Measurements from ENCODE around the gene AMER1. TPM values are rescaled to one million over a fixed set of nuclear protein-coding genes. Genes with fewer than 3 reads are reported as not detected.

The AMER1 gene
- total RNA-seq, 4 donors from 2014 or later, result 1.6 to 8.2 (median 5.3) TPM

DNA sequence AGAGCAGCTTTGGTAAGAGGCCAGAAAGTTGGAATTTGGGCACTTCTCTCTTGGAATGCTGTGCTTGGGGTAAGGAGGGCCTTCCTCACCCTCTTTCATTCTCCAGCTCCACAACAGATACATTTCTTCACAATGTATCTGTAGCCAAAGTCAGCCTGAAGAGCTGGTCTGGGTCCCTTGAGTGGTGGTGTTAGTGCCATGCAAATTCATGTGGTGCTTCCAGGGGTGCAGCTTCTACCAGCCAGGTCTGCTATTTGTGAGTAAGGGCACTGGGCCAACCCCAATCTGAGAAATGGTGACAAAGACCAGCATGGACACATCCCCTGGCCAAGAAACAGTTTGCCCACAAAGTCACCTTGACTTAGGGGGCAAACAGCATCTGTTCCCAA lies 17.8 kb downstream of the AMER1 start:
- H3K36me3 ChIP-seq, result no peaks in the 10 kb centered on the region
- TF ChIP-seq POLR2AphosphoS5 (IDR thresholded peaks at IDR 0.05), result no peak
- TF ChIP-seq, protein P1, sequence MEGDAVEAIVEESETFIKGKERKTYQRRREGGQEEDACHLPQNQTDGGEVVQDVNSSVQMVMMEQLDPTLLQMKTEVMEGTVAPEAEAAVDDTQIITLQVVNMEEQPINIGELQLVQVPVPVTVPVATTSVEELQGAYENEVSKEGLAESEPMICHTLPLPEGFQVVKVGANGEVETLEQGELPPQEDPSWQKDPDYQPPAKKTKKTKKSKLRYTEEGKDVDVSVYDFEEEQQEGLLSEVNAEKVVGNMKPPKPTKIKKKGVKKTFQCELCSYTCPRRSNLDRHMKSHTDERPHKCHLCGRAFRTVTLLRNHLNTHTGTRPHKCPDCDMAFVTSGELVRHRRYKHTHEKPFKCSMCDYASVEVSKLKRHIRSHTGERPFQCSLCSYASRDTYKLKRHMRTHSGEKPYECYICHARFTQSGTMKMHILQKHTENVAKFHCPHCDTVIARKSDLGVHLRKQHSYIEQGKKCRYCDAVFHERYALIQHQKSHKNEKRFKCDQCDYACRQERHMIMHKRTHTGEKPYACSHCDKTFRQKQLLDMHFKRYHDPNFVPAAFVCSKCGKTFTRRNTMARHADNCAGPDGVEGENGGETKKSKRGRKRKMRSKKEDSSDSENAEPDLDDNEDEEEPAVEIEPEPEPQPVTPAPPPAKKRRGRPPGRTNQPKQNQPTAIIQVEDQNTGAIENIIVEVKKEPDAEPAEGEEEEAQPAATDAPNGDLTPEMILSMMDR (IDR thresholded peaks at IDR 0.05), result no peak
- TF ChIP-seq EP300 (IDR thresholded peaks at IDR 0.05; ENCODE audit: low read depth), result no peak
- no peak for TF ChIP-seq POLR2A (IDR thresholded peaks at IDR 0.05)
- no peaks in the 10 kb centered on the region for H3K27me3 ChIP-seq
- intact Hi-C loops (cut with DNase I; ENCODE audit: low total_unique reads) (no loop called here), in situ Hi-C loops (cut with MboI; ENCODE audit: low pct_ligation_motif_present in 1 of 4, low pct_unique_long_range_greater_than_20kb in 1 of 4, low sequenced_read_pairs in 3 of 4) (no loop called here)
- H3K9me3 ChIP-seq, result no peaks in the 10 kb centered on the region
- no peaks in the 10 kb centered on the region for H3K4me1 ChIP-seq
- no peak for DNase-seq
- H3K4me3 ChIP-seq, result no peak overlapping the region
- no peak overlapping the region for H3K27ac ChIP-seq

DNA sequence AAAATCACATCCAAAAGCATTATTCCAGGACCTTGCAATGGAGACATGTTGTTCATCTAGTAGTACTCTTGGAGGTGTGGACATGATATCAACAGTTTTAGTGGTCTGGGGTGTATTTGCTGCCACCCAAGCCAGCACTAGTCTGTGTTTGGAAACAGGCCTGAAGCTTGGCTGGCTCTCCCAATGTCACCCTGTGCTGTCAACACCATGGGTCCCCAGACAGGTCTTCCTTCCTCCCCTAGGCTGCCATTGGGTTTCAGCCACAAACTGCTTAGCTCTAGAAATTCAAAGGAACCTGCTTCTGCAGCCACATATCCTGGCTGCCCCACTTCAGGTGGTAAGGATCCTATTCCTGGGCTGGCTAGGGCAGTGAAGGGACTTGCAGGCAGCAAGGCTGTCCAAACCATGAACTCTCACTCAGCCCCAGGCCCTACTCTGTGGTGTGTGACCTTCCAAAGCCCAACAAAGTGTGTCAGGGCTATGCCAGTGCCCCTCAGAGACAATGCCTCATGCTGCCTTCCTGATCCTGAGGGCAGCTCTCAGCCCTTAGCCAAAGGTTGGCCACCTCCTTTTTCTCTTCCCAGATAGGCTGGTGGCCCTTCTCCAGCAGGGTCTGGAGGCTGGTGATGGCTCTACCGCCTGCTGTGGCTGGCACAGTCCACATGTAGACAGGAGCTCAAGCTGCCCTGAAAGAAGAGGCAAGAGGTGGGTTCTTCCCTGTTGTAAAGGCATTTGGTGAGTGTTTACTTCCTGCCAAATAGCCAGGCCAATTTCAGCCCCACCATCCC lies 18.3 kb downstream of the AMER1 start:
- no peak for TF ChIP-seq POLR2AphosphoS5 (IDR thresholded peaks at IDR 0.05)
- TF ChIP-seq POLR2A (IDR thresholded peaks at IDR 0.05), result no peak
- TF ChIP-seq, protein P1 (IDR thresholded peaks at IDR 0.05), result no peak
- no peak for TF ChIP-seq EP300 (IDR thresholded peaks at IDR 0.05; ENCODE audit: low read depth)
- no peaks in the 10 kb centered on the region for H3K9me3 ChIP-seq
- 80% methylated on average over 1 of the region's 1 CpG; no CpG with 5 or more reads in 1 of the 2 donors for WGBS, 2 donors (ENCODE audit: low coverage in 1 of 2)
- H3K4me1 ChIP-seq, result no peaks in the 10 kb centered on the region
- intact Hi-C loops (cut with DNase I; ENCODE audit: low total_unique reads), result no loop called here
- in situ Hi-C loops (cut with MboI; ENCODE audit: low pct_ligation_motif_present in 1 of 4, low pct_unique_long_range_greater_than_20kb in 1 of 4, low sequenced_read_pairs in 3 of 4), result no loop called here
- H3K27me3 ChIP-seq, result no peaks in the 10 kb centered on the region
- no peak for DNase-seq
- H3K36me3 ChIP-seq, result no peaks in the 10 kb centered on the region
- H3K27ac ChIP-seq, result no peak overlapping the region
- H3K4me3 ChIP-seq, result no peak overlapping the region

DNA sequence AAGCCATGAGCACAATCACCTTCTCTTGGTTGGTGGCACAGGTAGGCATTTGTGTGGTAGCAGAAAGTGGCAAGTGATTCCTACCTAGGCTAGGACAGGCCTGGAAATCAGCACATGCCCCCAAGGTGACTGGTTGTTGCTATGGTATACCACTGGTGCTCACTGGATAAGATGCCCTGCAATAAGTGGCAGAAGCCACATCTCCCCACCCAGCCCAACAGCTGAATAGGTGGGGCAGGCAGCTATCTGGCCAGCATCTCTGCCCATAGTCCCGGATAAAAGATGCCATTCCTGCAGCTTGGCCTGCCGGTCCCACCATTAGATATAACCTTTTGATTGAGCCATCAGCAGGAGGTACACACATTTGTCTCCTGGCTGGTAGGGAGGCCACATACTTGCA lies 21.1 kb downstream of the AMER1 start:
- TF ChIP-seq EP300 (IDR thresholded peaks at IDR 0.05; ENCODE audit: low read depth) (no peak), POLR2AphosphoS5 (IDR thresholded peaks at IDR 0.05) (no peak), POLR2A (IDR thresholded peaks at IDR 0.05) (no peak)
- TF ChIP-seq, protein P1 (IDR thresholded peaks at IDR 0.05), result no peak
- H3K27me3 ChIP-seq, result no peaks in the 10 kb centered on the region
- 100% methylated on average over 2 of the region's 2 CpGs; no CpG with 5 or more reads in 1 of the 2 donors for WGBS, 2 donors (ENCODE audit: low coverage in 1 of 2)
- intact Hi-C loops (cut with DNase I; ENCODE audit: low total_unique reads), result no loop called here
- H3K36me3 ChIP-seq, result no peaks in the 10 kb centered on the region
- H3K4me1 ChIP-seq, result no peaks in the 10 kb centered on the region
- DNase-seq, result no peak
- H3K27ac ChIP-seq, result no peak overlapping the region
- no peaks in the 10 kb centered on the region for H3K9me3 ChIP-seq
- H3K4me3 ChIP-seq, result no peak overlapping the region
- in situ Hi-C loops (cut with MboI; ENCODE audit: low pct_ligation_motif_present in 1 of 4, low pct_unique_long_range_greater_than_20kb in 1 of 4, low sequenced_read_pairs in 3 of 4), result no loop called here

DNA sequence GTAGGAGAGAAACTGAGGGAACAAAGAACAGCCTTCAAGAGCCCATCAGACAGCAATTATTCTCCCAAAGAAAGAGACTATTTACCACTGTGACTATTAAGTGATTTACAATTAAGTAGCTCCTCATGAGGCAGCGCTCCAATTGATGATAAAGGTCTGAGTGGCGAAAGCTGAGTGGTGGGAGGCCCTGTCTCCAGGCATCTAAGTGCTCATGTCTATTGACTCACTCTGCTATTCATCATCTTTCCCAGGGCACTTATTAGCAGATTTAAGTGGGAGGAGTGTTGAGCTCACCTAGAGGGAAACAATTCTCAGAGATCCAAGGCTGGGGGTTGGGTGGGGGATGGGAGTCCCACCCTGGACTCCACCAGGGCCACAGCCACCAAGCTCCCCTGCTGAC lies 23.3 kb downstream of the AMER1 start:
- no peaks in the 10 kb centered on the region for H3K36me3 ChIP-seq
- no peak for DNase-seq
- intact Hi-C loops (cut with DNase I; ENCODE audit: low total_unique reads) (no loop called here), in situ Hi-C loops (cut with MboI; ENCODE audit: low pct_ligation_motif_present in 1 of 4, low pct_unique_long_range_greater_than_20kb in 1 of 4, low sequenced_read_pairs in 3 of 4) (no loop called here)
- H3K27me3 ChIP-seq, result no peaks in the 10 kb centered on the region
- whole genome bisulfite sequencing, 2 donors (ENCODE audit: low coverage in 1 of 2), result 71% methylated on average over 2 of the region's 2 CpGs; no CpG with 5 or more reads in 1 of the 2 donors
- H3K4me3 ChIP-seq, result no peak overlapping the region
- H3K9me3 ChIP-seq, result no peaks in the 10 kb centered on the region
- no peak overlapping the region for H3K27ac ChIP-seq
- no peaks in the 10 kb centered on the region for H3K4me1 ChIP-seq
- TF ChIP-seq POLR2AphosphoS5 (IDR thresholded peaks at IDR 0.05) (no peak), EP300 (IDR thresholded peaks at IDR 0.05; ENCODE audit: low read depth) (no peak), POLR2A (IDR thresholded peaks at IDR 0.05) (no peak)
- TF ChIP-seq, protein P1 (IDR thresholded peaks at IDR 0.05), result no peak
